Stimulated activated CD8-positive, alpha-beta memory T cell treated with anti-CD3 and anti-CD28 coated beads, Interleukin-15, amount 100 ng/mL, for 24 hours (primary cell): ENCODE data around the gene MAP3K1.

Experiments used
- DNase-seq: peaks from one replicate; pipeline ENCODE4 v3.0.0-alpha.2; 2020; ENCODE audit warnings: low read depth

The MAP3K1 gene

DNA sequence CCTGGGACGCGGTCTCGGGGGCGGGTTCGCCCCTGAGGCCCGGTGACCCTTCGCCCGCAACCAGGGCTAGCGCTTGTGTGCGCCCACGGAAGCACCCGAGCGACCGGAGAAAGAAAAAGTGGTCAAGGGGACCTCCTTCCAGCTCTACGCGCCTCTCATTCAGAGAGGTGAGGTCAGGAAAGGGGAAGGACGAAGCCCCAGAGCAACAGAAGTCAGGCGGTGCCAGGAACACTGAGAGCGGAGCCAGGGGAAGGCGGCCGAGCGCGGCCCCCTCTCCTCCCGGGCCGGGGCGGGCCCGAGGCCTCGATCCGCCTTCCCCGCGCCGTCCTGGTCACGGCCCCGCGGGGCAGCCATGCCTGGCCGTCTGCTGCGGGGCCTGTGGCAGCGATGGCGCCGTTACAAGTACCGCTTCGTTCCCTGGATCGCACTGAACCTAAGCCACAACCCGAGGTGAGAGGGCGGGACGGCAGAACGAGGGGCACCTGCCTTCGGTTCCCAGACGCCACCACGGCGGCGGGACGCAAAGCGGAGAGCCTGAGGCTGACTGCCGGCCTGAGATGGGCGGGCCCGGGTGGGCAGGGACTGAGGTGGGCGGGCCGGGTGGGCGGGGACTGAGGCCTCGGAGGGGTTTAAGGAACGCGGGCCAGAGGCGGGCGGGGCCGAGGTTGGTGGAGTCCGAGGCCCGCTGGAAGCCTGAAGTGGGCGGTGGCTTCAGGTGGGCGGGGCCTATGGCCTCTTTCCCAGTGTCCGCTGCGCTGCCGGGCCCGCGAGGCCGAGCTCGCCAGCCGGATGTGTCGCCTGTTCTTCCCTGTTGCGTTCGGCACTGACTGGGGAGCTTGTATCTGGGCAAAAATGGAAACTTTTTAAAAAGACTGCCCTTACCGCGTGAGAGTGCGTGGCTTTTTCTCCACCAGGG is 94.2 kb downstream of the MAP3K1 start, which contains the start of gene SETD9:
TSS of gene SETD9 (plus strand) at position 303 of the 916 bp plus-strand sequence. CDS start at position 353, 50 bp downstream.
- DNase-seq = peak; percentile 72

DNA sequence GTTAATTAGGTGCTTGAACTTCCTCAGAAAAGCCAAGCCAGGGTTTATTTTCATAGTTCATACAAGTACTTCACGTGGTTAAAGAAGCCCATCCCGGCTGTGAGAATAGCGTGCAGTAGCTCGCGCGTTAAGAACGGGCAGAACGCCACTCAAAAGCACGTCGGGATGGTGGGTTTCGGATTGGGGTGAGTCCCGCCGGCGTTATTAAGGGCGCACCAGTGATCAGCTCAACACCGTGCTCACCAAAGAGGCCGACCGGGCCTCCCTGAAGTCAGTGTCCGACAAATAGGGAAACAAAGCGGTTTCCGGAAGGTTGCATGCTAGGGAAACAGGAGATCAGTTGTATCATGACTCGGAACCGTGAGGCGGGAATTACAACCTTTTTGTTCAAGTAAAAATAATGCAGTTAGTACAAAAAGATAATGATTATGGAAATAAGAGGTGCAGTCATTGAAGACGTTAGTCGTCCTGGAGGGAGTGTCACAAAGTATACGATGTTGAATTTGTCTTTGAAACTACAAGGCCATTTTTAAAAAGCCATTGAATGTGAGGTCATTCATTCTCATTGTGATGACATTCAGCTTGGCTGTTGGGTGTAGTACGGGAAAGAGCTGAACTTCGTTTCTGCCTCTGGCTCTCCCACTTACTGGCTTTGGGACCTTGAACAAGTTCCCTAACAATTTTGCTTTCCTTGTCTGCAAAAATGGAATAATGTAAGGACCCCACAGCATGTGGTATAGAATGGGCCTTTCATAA is 95.0 kb downstream of the MAP3K1 start:
- peak; percentile 17 for DNase-seq

DNA sequence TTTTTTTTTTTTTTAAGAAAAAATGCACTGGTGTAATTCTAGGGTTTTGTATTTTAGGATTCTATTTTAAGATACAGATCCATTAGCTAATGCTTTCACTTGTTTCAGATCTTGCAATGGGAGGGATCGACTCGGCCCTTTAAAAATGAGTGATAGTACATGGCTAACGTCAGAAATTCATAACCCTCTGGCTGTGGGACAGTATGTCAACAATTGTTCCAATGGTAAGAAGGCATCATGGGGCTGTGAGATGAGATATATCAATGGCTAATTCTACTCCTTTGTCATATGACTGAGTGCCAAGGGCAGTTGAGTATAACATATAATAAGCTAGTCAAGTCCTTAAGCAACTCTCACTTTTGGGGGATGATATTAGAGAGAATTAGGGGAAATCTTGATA is 98.4 kb downstream of the MAP3K1 start:
- DNase-seq = no peak

DNA sequence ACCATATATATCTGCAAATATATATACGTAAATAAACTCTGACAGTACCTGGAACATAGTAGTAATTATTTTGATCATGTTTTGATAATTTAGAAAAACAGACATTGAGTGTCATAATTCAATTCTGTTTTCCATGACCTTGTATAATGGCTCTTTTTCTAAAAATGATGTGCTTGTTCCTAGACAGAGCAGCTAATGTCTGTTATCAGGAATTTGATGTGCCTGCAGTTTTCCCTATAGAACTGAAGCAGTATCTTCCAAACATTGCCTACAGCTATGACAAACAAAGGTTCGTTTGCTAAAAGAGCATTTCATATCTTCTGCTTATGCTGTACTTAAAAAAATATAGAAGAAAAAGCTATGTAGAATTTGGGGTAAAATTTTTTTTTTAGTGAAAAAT is 99.3 kb downstream of the MAP3K1 start:
- no peak for DNase-seq

DNA sequence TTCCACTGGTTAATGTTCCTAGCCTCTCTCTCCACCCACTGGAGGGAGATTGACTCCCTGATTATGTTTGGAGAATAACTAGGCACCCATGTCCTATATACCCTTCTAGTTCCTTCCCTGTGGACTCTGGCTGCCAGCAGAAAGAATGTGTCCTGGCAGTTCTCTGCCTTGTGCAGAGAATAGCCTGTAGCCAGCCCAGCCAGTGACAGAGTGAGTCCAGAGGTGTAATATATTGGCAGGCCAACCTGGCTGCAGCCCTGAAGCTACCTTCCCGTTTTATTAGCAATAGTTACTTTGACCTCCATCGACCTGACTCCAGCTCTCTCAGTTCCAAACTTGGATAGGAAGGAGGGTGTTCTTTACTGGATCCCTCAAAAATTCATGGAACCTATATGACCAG is 102.2 kb downstream of the MAP3K1 start:
- no peak for DNase-seq

DNA sequence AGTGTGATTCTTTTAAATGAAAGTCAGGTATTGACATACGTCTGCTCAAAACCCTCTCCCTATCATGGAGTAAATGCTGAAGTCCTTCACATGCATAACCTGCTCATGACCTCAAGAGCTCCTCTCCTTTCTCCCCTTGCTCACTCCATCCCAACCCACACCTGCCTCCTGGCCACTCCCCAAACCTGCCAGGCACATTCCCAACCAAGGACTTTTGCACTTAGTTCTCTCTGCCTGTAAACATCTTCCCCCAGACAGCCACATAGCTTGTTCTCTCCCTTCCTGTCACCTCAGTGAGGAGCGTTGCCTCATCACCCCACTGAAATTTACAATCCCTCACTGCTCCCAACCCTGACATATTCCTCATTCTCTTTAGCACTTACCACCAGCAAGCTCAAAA is 102.7 kb downstream of the MAP3K1 start:
- no peak for DNase-seq

DNA sequence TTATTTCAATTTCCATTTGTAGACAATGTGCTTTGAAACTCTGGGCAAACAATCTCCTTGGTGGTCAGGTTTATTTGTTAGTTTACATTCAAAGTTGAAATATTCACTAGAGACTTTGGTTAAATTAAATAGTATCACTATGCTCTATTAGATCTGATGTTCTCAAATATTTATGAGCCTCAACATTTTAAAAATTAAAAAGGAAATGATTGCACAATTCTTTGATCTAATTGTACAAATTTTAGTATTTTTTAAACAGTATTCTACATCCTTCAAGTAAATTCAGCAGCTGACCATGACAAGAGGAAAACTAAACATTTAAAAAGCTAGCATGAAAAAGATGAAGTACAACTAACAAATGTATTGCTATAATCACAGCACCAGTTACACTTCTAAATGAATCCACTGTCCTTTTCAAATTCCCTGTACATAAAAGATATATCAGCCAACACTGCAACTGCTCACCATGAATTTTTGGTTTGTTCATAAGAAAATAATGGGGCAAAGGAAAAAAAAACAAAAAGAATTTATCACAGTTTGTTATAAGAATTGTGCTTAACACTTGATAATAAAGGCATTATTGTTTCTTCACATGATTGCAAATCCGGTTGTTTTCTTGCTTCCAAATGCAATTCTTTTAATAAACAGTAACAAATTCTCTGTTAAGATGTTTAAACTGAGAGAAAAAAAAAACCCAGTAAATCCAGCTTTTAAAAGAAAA is 104.8 kb downstream of the MAP3K1 start:
- DNase-seq = no peak

DNA sequence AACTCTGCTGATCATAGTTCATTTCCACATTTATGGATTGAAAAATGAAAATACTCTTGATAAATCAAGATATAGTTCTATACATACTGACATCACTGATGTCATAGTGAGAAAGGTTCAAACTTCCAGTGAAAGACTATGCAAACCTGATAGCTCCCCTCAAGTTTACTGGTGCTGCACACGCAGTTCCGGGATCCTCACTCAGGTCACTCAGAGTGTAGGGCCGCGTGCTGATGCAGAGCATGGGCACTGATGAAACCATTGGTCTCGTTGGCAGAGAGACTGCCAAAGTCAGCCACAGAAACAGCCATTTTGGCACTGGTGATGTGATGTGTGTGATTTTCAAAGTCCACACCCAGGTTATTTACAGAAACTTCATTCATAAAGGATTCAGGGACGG is 107.6 kb downstream of the MAP3K1 start:
- no peak for DNase-seq

DNA sequence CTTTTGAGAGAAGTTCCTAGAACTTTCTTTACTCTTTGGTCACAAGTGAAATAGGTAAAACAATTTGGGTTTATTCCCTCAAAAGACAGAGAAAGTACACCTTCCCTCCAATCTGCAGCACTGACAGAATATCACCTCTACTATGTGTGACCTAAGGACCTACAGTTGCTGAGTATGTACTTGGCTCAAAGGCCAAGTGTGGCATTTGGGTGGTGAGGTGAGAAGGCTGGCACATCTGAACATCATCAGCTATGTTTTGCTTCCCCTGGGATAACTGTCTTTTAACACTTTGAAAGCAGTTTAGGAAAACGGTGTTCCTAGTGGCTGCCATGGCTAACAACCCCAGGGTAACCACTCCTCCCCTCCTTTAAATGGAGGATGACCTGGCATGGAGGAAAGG is 119.0 kb downstream of the MAP3K1 start:
- no peak for DNase-seq

DNA sequence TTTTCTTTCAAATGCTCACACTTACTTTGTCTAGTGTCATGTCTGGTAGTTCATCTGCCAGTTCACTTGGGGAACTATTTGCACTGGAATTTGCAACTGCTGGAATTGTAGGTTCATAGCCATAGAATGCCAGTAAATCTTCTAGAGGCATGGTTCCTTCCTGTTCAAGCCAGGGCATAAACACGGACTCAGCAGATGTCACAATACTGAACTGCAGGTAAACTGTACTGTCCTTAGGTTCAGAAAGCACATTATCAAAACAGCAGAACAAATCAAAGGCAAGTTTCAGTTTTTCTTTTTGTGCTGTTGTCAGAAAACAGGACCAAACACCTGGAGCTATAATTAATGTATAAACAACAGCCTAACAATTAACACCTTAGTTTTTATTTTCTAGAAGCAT is 123.5 kb downstream of the MAP3K1 start:
- DNase-seq = no peak

DNA sequence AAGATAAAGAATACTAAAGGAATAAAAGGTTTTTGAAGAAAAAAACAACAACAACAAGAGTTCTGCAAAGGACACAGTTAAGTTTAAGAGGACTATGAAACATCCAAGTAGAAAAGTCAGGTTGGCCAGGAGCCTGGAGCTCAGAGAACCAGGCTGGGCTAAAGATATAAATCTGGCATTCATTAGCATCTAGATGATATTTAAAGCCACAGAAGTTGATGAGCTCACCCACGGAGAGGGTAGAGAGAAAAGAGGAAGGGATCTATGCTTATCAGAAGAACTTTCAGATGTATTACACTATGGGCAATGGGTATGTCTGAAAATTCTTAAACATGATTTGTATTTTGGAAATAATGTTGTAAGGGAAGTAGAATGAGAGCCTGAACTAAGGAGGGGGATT is 126.6 kb downstream of the MAP3K1 start:
- DNase-seq = no peak
